Activated CD4-positive, alpha-beta T cell treated with anti-CD3 and anti-CD28 coated beads for 24 hours (primary cell): ENCODE data around the gene ENAH.
"Not testable (repeated sequence)": the region's sequence is repeated elsewhere in the genome, so short reads cannot be mapped to it uniquely, and the experiment has no call there.

Experiments used
- DNase-seq, 2 donors: peaks; one replicate each; pipeline ENCODE4 v3.0.0-alpha.2; 2020; ENCODE audit warnings: low read depth in 2 of 2

The ENAH gene

DNA sequence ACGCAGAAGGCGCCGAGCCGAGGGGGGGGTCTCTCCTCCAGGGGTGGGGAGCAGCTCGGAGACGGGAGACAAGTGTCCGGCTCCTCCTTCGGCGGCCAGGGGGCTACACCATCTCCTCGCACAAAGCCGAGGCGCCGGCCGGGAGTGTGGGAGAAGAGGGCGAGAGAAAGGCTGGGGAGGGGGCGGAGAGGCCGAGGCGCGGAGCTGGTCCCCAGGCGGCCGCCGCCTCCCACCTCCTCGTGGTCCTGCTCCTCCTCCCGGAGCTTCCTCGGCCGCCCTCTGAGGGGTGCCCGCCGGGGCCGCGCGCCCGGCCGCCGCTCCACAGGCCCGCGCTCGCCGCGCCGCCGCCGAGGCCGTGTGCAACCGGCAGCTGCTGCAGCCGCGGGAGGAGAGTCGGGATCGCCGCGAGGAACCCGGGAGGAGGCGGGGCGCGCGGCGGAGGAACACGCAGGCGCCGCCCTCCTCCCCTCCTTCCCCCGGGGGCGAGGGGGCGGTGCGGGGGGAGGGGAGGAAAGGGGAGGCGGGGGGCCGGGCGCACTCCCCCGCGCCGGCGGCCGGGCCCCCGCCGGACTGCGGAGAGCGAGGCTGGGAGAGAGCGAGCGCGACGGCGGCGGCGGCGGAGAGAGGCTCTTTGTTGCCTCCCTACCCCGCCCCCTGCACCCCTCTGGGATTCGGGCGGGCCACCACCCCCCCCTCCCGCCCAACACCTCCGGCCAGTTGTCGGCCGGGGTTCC lies at the start of gene ENAH:
ENAH (minus strand) TSS at position 395 of the 734 bp plus-strand sequence. CDS start 433 bp downstream, outside the sequence.
- DNase-seq, result peak; percentile 18 to 28

DNA sequence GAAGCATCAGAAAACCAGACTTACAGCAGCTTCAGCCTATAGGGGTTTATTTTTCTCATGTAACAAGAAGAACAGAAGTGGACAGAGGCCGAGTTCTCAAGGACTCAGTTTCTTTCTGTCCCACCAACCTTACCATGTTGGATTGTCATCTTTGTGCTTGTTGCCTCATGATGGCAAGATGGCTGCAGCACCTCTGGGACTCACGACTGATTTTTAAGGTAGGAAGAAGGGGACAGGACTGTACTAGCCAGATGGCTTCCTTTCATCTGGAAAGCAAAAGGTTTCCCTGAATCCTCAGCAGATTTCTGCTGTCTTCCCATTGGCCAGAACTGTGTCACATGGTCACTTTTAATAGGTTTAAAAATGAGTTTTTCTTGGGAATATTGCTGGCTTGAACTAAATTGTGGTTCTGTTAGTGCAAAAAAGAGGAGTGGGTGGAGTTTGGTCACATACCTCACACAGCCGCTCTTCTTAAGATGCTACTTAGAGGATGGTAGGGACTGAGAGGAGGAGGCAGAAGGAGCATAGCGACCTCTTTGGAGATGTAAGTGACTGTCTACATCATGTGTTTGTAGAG lies 48.1 kb upstream of the ENAH start:
- no peak for DNase-seq

GRCh38 chr1:225700164-225700821 lies 47.4 kb upstream of the ENAH start:
- no peak for DNase-seq

GRCh38 chr1:225699336-225699735 lies 46.4 kb upstream of the ENAH start:
- DNase-seq, result no peak

DNA sequence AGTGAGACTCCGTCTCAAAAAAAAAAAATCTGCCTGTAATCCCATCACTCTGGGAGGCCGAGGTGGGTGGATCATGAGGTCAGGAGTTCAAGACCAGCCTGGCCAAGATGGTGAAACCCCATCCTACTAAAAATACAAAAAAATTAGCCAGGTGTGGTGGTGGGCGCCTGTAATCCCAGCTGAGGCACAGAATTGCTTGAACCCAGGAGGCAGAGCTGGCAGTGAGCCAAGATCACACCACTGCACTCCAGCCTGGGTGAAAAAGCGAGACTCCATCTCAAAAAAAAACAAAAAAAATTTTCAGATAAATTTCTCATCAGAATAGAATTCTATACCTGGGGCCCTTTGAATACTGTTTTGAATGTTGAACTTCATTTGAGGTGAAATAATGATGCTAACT lies 45.3 kb upstream of the ENAH start:
- DNase-seq, result not testable (repeated sequence)

DNA sequence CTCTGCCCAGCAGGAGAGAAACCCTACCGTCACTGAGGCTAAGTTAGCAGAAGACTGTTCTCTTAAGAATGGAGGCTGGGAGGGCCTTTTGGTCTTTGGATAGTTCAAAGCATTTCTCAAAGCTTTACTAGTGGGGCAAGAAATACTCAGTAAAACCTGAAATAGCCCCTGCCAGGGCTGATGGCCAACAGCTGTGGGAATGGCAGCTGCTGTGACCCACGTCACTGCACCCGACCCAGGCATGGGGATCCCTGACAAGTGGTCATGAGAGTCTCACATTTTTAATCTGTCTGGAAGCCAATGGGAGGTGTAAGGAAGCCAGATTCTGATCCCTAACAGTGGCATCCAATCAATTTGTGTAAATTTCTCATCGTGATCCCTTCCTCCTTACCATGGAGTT lies 44.5 kb upstream of the ENAH start:
- no peak for DNase-seq

- DNase-seq, result no peak
These were observed 42.8 kb upstream of the ENAH start for GRCh38 chr1:225695578-225696337.

DNA sequence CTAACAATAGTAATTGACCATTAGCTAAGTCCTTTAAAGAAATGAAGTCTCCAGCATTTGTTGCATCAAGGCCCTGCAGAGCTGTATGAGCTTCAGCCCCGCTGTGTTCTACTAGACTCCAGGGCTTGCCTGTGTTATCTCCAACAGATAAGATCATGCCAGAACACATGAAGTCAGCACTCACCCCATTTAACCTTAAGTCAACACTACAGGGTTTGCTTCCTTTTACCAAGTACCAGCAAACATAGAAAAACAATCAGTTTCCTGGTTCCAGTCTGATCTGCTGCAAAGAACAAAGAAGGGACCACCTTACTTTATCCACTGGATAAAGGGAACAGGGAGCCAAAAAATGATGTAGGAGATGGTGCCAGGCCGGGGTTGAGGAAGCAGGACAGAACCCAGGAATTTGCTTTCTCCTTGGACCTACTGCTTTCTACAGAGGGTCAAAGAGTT lies 41.3 kb upstream of the ENAH start:
- no peak for DNase-seq

- DNase-seq, result not testable (repeated sequence)
These were observed 40.8 kb upstream of the ENAH start for GRCh38 chr1:225693697-225694096.

DNA sequence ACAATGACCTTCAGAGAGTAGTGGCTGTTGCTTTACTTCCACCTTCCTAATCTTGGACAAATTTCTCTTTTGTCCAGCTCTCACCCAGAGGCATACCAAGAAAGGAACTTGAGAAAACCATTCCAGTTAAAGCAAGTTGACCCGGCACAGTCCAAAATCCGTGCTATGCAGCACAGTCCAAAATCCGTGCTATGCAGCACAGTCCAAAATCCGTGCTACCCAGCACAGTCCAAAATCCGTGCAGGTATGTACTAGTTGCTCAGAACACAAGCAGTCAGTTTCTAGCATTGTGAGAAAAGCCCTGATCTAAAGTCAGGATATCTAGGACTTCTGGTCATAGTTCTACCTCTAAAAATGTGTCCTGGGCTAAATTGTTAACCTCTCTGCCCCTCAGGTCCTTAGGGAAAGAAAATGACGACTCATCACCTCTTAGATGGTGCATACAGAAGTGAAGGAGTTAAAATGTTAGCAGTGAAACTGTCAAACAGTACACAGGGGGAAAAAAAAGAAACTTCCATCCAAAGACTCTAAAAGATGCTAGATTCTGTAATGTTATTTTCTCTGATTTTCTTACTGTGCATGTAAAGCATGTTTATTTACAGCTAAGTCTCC lies 40.3 kb upstream of the ENAH start:
- DNase-seq, result no peak

DNA sequence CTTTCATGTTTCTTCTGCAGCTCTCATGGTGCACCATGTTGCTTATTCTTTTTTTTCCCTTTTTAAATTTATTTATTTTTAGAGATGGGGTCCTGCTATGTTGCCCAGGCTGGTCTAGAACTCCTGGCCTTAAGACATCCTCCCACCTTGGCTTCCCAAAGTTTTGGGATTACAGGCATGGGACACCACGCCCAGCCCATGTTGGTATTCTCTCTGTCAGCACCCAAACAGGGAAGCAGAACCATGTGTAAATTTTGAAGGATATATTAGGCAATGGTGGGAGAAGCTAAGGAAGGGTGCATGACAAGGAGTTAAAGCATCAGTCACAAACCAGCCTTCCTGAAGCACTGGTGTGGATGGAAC lies 39.6 kb upstream of the ENAH start:
- no peak for DNase-seq

- DNase-seq, result no peak
These were observed 39.1 kb upstream of the ENAH start for GRCh38 chr1:225691861-225692516.

- DNase-seq, result no peak
These were observed 38.5 kb upstream of the ENAH start for GRCh38 chr1:225691377-225691776.

DNA sequence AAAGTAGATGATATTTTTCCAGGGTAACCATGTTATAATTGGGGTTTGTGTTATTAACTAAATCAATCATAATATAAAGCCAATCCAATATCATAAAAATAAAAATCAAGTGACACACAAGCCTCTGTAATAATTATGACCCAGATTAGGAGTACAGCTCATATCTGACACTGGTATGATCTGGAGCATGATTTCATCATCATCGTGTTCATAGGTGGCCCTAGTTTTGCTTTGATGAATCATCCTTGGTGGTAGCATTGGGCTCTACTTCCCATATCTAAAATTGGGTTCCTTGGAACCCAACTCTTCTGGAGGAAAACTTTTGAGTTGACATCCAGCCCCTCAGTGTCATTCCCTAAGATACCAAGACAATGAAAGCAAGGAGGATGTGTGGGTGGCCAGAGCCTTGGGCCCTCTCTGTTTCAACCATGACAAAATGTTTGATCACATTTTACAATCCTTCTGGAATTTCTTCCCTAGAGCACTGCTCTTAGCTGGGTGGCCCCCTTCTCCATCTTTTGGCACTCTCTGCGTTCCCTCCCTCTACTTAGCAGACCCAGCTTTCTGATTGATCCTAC lies 37.0 kb upstream of the ENAH start:
- DNase-seq, result no peak

- DNase-seq, result no peak
These were observed 35.4 kb upstream of the ENAH start for GRCh38 chr1:225688345-225688744.

- no peak for DNase-seq
These were observed 32.7 kb upstream of the ENAH start for GRCh38 chr1:225685476-225686176.

DNA sequence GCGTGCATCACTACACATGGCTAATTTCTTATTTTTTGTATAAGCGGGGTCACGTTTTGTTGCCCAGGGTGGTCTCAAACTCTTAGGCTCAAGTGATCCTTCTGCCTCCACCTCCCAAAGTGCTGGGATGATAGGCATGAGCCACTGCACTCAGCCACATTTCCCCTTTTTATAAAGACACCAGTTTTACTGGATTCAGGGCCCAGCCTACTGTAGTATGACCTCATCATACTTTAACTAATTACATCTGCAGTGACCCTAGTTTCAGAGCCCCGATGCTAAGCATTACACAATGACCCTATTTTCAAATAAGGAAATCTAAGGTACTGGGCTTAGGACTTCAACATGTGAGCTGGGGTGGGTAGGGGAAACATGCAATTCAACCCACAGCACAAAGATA lies 31.8 kb upstream of the ENAH start:
- no peak for DNase-seq

DNA sequence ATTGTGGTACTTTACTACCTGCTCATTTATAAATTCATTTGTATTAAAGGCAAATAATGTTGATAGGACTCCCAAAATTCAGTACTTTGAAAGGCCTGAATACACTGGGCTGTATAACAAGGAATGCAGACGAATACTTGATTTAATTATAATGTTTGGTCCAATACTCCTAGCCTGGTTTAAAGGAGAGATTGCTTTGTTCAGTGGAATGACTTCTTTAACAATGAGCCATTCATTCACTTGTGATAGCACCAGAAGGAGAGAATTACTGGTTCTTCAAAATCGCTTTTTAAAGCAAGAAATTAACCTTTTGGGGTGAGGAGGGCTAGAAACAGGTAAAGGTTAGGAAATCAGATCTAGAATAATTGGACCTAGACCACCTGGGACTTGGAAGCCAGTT lies 28.3 kb upstream of the ENAH start:
- no peak for DNase-seq

DNA sequence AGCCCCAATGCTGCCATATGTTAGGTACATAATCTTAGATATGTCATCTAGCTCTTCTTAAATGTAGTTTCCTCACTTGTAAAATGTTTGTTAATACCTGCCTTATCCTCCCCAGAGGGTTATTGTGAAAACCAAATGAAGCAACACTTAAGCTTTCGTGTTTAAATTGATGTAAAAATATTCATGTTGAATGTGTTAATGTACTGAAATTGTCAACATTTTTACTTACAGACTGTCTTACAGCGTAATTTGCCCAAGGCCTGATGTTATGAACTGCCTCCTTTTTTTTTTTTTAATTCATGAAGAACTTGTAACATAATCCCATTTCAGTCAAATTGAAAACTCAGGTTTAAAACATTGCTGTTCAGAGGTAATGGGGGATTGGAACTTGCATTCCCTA lies 25.6 kb upstream of the ENAH start:
- no peak for DNase-seq

DNA sequence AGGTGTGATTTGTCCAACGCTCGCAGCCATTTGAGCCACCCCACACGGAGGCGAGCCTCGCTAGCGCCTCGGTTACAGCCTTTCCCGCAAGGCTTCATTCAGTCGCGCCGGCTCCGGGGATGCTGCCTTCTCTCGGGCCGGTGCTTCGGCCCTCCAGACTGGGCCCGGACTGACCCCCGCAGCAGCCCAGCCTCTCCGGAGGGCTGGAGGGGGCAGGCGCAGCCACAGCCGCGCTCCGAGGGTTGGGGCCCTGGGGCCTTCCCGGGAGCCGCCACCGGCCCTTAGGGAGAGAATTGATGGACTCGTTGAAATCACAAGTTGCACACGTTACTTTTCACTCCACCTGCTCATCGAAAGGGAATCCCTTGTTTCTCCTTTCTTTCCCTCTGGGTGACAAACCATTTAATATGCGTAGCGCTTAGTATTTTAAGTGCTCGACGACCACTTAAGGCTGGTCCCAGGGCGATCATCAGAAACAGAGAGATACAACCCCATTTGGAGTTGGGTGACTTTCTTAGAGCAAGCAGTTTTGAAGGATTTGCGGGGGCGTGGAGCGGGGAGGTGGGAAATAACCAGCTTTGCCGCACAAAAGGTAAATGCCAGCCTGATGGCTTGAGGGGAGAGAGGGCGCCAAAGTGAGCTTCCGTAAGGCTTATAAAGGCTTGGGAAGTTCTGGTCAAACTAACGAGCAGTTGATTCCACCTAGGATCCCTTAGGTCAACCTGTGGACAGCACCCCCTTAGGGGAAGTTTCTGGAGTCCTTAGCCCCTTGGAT lies 24.6 kb upstream of the ENAH start:
- no peak for DNase-seq
